CD4-positive, alpha-beta T cell treated with Interleukin-15 for 1 hour (primary cell): Measurements from ENCODE around the gene ORC1.
"Not testable (repeated sequence)": the region's sequence is repeated elsewhere in the genome, so short reads cannot be mapped to it uniquely, and the experiment has no call there.

ENCODE experiments used
- DNase-seq: peaks from one replicate; pipeline ENCODE4 v3.0.0-alpha.2; 2020

The ORC1 gene

DNA sequence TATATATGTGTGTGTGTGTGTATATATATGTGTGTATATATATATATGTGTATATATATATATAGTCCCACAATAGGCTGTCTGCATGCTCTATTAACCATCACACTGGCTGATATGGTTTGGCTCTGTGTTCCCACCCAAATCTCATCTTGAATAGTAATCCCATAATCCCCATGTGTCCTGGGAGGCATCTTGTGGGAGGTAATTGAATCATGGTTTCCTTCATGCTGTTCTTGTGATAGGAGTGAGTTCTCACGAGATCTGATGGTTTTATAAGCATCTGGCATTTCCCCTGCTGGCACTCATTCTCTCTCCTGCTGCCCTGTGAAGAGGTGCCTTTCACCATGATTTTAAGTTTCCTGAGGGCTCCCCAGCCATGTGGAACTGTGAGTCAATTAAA, 34.4 kb downstream of the ORC1 start:
- not testable (repeated sequence) for DNase-seq

DNA sequence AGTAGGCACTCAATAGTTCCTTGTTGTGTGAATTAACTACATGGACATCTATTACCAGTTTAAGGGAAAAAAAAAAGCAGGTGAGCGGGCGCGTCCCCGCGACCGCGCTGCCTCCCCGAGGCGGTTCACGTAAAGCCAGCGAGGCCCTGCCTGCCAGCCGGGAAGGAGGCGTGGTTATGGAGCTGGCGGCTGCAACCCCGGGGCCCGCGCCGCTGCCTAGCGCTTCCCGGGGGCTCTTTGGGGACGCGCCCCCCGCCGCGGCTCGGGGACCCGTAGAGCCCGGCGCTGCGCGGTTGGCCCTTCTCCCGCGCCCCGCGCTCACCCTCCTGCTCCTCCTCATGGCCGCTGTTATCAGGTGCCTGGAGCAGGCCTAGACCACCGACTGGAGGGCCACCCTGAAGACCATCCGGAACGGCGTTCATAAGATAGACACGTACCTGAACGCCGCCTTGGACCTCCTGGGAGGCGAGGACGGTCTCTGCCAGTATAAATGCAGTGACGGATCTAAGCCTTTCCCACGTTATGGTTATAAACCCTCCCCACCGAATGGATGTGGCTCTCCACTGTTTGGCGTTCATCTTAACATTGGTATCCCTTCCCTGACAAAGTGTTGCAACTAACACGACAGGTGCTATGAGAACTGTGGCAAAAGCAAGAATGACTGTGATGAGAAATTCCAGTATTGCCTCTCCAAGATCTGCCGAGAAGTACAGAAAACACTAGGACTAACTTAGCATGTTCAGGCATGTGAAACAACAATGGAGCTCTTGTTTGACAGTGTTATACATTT, 35.6 kb downstream of the ORC1 start:
- DNase-seq: peak; percentile 57

GRCh38 chr1:52367272-52367671, 37.0 kb downstream of the ORC1 start:
- no peak for DNase-seq

- DNase-seq: no peak
Measured at GRCh38 chr1:52366517-52366827, 37.8 kb downstream of the ORC1 start.

GRCh38 chr1:52365746-52366516, 38.3 kb downstream of the ORC1 start, which contains the start of gene CC2D1B:
CC2D1B (minus strand) TSS chr1:52366205; CDS start chr1:52364620, 1,585 bp downstream.
- DNase-seq: peak; percentile 100

DNA sequence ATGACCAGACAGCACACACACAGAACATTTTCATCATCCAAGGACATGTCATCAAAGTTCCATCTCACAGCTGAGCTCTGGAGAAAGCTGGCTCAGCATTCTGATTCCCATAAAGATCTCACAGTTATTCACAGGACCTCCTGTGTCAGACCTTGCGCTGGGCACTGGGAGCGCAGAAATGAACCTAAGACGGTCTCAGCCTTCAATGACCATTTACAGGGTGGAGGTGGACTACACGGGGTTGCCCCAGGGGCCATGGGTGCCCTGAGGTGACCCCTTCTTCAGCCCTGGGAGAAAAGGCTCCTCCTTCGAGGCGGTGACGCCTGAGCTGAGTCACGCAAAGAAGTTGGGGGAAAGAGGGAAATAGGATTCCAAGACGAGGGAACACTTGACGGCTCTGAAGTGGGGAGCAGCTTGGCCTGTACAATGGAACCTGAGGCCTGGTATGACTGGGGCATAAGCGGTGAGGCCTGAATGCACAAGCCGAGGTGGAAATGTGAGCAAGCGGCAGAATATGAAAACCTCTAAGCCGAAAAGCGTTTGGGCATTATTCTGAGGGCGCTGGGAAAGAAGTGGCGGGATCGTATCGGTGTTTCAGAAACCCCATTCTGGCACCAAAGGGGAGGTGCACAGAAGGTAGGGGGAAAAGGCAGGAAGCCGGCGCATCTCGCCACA, 39.0 kb downstream of the ORC1 start:
- peak; percentile 33 for DNase-seq

- DNase-seq: no peak
Measured at GRCh38 chr1:52364235-52364839, 39.9 kb downstream of the ORC1 start.

- DNase-seq: no peak
Measured at GRCh38 chr1:52360595-52360968, 43.6 kb downstream of the ORC1 start.

- DNase-seq: no peak
Measured at GRCh38 chr1:52359676-52360594, 44.3 kb downstream of the ORC1 start.

GRCh38 chr1:52358851-52359497, 45.2 kb downstream of the ORC1 start:
- DNase-seq: no peak

DNA sequence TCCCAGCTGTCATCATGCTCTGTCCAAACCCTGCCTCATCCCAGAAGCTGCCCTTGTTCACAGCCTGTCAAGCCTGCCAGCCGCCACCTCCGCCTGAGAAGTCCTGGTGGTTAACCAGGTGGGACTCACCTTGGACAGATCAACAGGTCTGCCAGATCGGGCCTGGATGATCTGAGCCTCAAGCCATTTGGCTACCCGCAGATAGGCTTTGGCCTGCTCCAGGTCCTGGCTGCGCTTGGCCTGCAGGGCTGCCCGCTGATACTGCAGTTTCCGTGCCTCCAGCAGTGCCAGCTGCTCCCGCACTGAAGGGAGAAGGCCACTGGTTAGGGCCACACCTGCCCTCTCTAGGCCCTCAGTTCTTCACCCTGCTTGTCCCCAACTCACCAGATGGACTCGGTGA, 46.8 kb downstream of the ORC1 start:
- no peak for DNase-seq

DNA sequence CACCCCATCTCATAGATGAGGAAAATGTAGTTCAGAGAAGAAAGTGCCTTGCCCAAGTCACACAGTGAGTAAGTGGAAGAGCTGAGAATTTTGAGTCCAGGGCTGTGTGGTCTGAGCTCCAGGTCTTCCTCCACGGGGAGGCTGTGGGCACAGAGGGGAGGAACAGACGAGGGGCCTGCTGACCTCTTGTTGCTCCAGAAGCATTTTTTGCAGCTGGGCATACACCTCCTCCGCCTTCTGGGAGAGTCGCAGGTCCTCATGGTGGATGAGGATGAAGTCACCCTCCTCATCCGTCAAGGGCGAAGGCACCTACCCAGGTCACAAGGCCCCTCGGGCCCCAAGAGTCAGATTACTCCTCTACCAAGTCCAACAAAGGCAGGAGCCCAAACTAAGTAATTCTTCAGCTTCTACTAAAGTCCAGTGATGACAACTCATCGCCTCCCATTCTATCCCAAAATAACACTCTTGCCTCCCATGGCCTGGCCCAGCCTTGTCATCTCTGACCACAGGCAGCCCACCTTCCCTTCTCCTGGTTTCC, 47.3 kb downstream of the ORC1 start:
- no peak for DNase-seq

GRCh38 chr1:52355847-52356505, 48.2 kb downstream of the ORC1 start:
- DNase-seq: no peak

DNA sequence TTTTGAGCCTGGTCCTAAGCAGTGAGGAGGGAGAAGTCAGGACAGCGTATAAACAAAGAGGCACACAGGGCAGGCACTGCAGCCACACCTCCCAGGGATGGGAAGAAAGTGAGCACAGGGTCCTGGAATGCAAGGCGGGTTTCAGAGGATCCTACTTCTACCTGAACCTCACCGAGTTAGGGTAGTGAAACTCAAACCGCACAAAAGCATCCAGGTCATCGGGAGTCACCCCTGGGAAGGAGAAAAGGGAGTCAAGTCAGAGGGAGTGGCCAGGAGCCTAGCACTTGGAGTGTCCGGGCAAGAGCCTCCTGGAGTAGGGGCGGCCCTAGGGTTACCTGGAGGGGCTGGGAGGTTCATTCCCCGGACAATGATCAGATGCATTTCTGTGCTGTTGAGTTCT, 48.8 kb downstream of the ORC1 start:
- no peak for DNase-seq

GRCh38 chr1:52352690-52353089, 51.5 kb downstream of the ORC1 start:
- DNase-seq: no peak

- DNase-seq: no peak
Measured at GRCh38 chr1:52348704-52349300, 55.4 kb downstream of the ORC1 start.

- no peak for DNase-seq
Measured at GRCh38 chr1:52346653-52347052, 57.6 kb downstream of the ORC1 start.

- no peak for DNase-seq
Measured at GRCh38 chr1:52345252-52345651, 59.0 kb downstream of the ORC1 start.

GRCh38 chr1:52343979-52344378, 60.2 kb downstream of the ORC1 start:
- no peak for DNase-seq

- no peak for DNase-seq
Measured at GRCh38 chr1:52341655-52342260, 62.5 kb downstream of the ORC1 start.
